CMK (cell line): ENCODE measurements around the gene SVOPL.

Source experiments
- DNase-seq: peaks from one replicate; pipeline ENCODE4 v3.0.0-alpha.2; 2010; ENCODE audit warnings: low read depth

The SVOPL gene

DNA sequence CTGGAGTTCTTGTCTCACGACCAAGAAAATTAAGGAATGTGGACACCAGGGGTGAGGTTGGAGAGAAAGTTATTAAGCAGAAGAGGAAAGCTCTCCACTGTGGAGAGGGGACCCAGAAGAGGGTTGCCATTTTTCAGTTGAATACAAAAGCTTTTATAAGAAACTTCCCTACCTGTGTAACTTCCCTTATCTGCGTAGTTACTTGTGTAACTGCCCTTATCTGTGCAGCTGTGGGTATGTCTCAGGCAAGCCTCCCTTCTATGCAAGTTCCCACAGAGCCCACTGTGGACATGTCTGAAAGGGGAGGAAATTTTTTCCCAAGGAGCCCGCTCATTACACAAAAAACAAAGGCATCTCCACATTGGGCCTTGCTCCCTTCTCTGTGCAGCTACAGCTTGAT lies 94.9 kb downstream of the SVOPL start:
- DNase-seq = no peak

DNA sequence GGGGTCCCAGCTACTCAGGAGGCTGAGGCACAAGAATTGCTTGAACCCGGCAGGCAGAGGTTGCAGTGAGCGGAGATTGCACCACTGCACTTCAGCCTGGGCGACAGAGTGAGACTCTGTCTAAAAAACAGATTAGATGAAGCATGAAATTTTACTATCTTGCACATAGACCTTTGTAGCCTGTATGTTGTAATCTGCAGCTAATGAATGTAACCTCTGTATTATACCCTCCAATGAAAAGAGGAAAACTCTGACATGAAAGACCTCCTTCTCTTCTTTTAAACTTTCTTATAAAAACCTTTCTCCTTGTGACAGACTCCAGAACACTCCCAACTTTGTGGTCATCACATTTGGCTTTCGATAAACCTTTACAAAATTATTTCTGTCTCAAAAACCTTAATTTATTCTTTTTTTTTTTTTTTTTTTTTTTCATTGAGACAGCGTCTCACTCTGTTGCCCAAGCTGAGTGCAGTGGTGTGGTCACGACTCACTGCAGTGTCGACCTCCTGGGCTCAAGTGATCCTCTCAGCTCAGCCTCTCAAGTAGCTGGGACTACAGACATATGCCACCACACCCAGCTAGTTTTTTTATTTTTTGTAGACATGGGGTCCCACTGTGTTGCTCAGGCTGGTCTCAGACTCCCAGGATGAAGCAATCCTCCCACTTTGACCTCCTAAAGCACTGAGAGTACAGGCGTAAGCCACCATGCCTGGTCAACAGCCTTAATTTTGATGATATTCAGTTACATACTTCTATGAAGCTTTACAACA lies 97.4 kb downstream of the SVOPL start:
- DNase-seq = no peak

- DNase-seq = peak; percentile 46
Observed at GRCh38 chr7:138602451-138602850, 98.7 kb downstream of the SVOPL start.

- no peak for DNase-seq
Observed at GRCh38 chr7:138595454-138595853, 105.7 kb downstream of the SVOPL start.

DNA sequence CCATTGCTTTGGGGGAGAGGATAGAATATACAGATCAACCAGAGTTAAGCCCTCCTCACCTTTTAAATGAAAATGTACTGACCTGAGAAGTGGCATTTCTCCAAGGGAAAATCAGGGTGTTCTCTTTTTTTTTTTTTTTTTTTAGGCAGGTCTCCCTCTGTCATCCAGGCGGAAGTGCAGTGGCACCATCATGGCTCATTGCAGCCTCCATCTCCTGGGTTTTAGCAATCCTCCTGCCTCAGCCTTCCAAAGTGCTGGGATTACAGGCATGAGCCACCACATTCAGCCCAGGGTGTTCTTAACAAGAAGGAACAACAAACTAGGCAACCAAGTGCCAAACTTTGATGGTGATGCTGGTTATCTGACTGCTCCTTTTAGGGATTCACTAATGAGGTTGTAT lies 111.0 kb downstream of the SVOPL start:
- no peak for DNase-seq

- DNase-seq = no peak
Observed at GRCh38 chr7:138588986-138589385, 112.2 kb downstream of the SVOPL start.

DNA sequence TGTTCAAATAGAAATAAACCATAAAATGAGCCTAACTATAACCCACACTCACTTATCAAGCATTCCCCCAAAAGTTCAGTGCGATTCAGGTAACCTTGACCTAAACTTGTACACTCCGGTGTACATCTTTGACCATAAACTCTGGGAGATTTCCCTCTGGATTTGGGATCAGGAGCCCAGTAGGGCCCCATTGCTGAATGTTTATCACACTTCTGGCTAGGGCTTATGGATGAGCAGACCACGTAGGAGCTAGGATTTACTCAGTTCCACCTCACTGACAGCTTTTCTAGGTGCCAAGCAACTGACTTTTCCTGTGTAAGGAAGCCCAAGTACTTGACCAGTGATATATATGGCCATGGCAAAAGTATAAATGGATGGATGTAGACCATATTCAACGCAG lies 113.7 kb downstream of the SVOPL start:
- DNase-seq = no peak

GRCh38 chr7:138585283-138585993 lies 115.7 kb downstream of the SVOPL start:
- no peak for DNase-seq

- no peak for DNase-seq
Observed at GRCh38 chr7:138584696-138585095, 116.5 kb downstream of the SVOPL start.

GRCh38 chr7:138584283-138584682 lies 116.9 kb downstream of the SVOPL start:
- DNase-seq = no peak

DNA sequence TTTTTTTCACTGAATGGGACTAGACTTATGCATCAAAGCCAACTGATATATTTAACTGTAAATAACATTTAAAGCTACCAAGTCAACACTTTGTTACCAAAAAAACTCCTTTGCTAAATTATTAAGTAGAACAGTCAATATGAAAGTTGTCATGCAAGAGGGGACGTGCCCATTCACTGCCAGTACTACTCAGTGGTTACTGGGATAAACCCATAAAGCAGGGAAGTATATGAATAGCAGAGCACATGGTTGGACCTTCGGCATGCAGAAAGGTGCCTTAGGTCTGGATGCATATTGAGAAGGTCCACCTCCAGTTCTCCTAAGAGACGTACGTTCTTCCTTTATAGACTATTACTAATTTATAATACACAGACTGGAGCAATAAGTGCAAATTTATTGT lies 120.1 kb downstream of the SVOPL start:
- no peak for DNase-seq

DNA sequence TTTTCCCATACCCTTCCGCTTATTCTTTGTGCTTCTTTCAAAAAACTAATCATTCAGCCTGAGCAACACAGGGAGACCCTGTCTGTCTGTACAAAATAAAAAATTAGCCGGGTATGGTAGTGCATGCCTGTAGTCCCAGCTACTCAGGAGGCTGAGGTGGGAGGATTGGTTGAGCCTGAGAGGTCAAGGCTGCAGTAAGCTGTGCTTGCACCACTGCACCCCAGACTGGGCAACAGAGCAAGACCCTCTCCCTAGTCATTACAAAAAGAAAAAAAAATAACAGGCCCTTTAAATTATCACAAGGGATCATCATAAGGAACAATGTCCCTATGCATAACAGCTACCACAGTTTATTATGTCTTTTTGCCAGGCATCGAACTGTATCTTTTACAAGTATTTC lies 121.5 kb downstream of the SVOPL start:
- DNase-seq = no peak

GRCh38 chr7:138579136-138579535 lies 122.0 kb downstream of the SVOPL start:
- no peak for DNase-seq

GRCh38 chr7:138575897-138576428 lies 125.2 kb downstream of the SVOPL start:
- DNase-seq = no peak

GRCh38 chr7:138573741-138574140 lies 127.4 kb downstream of the SVOPL start:
- no peak for DNase-seq

- DNase-seq = no peak
Observed at GRCh38 chr7:138570715-138571114, 130.4 kb downstream of the SVOPL start.

GRCh38 chr7:138569418-138569817 lies 131.7 kb downstream of the SVOPL start:
- DNase-seq = no peak

GRCh38 chr7:138568655-138569054 lies 132.5 kb downstream of the SVOPL start:
- DNase-seq = no peak

DNA sequence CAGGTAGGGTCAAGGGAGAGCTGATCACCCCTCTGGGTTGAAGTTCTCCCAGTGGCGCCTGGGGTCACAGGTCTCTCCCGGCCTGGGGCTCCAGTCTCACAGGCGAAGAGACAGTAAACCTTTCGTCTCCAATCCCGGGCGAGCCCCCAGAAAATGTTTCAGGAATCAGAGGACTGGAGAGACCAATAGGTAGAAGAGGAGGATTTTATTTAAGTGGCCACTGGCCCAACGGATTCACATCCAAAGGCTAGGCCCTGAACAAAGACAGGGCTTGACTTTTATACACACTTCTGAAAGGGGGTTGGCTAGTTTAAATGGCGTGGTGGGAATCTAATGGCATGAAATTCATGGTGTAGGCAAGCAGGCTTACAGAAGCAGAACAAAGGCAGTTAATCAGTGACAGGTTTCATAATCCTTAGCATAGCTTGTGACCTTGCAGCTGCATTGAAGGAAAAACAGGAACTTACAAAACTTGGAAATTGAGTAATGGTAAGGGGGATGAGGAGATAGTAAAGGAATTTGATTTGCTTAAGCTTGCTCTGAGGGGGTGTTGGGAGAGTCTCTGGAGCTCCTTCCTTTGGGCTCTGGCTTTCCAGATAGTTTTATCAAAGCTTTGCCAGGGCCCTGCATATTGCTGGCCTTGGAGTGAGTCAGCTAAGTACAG lies 135.6 kb downstream of the SVOPL start:
- no peak for DNase-seq

- DNase-seq = no peak
Observed at GRCh38 chr7:138565071-138565450, 136.1 kb downstream of the SVOPL start.

DNA sequence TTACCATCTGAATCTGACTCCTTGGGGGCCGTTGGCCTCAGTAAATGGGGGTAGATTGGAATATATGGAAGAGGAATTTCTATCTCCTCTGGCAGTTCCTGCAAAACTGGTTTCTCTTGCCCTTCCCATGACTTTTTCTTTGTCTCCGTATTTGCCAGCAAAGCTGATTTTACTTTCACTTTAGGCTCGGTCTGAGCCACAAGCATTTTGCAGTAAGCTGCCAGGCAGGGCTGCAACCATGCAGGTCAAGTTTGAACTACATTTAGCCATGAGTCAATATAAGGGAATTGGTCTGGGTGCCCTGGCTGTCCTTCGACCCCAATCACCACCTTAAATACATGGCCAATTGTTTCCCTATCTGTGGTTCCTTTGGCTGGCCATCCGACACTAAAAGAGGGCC lies 136.8 kb downstream of the SVOPL start:
- no peak for DNase-seq

DNA sequence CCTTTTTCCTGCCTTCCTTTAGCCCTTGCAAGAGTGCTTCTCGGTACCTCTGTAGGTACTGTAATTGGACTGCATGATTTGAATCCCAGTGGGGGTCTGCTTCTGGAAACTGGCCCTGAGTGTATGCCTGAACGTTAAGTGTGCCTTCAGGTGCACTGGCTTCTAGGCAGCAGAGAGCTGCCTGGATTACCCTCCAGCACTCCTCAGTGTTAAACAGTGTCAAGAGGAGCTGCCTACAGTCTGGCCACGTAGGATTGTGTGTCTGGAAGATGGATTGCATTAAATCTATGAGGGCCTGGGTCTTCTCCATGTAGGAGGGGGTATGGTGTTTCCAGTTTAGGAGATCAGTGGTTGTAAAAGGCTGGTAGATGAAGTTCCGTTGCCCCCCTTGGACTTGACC lies 137.4 kb downstream of the SVOPL start:
- DNase-seq = no peak

- no peak for DNase-seq
Observed at GRCh38 chr7:138559448-138559847, 141.7 kb downstream of the SVOPL start.
